ENCODE results near the gene COQ6.

GRCh38 chr14:73973497-73973896 lies 23.4 kb downstream of the COQ6 start:
- TF ChIP-seq CTCF (conservative IDR thresholded peaks at IDR 0.05) (no peak), EZH2 (IDR thresholded peaks at IDR 0.05; ENCODE audit: low read depth) (no peak)

Data from PC-9 (cell line).